ENCODE results near the gene RGR. TPM values are rescaled to one million over a fixed set of nuclear protein-coding genes. Genes with fewer than 3 reads are reported as not detected.

Gene RGR
- total RNA-seq, 1 experiment from 2014 or later = not detected

- no peak for TF ChIP-seq CTCF (conservative IDR thresholded peaks at IDR 0.05; ENCODE audit: low read depth, low read length)
- TF ChIP-seq EZH2 (IDR thresholded peaks at IDR 0.05; ENCODE audit: low read length, unreplicated experiment) = no peak
- TF ChIP-seq EZH2phosphoT487 (IDR thresholded peaks at IDR 0.05; ENCODE audit: borderline replicate concordance, low read length) = no peak
- Histone ChIP-seq H4K20me1 (ENCODE audit: low read length) (no peaks in the 10 kb centered on the region), H3K9me3 (ENCODE audit: low read length) (no peaks in the 10 kb centered on the region), H3K4me3 (ENCODE audit: low read length) (no peak overlapping the region), H3K79me2 (ENCODE audit: low read length) (no peaks in the 10 kb centered on the region), H3K27ac (ENCODE audit: low read length) (no peak overlapping the region), H3K9me2 (replicated peaks; ENCODE audit: low read length) (no peaks in the 10 kb centered on the region), H3K4me2 (ENCODE audit: low read length) (no peak overlapping the region), H3F3A (ENCODE audit: low read length, unreplicated experiment) (no peaks in the 10 kb centered on the region), H2AFZ (ENCODE audit: low read length) (no peak overlapping the region), H3K9ac (ENCODE audit: low read length) (no peak overlapping the region), H3K4me1 (ENCODE audit: insufficient read depth, low read length) (no peaks in the 10 kb centered on the region), H3K36me3 (ENCODE audit: low read depth, low read length) (no peaks in the 10 kb centered on the region), H3K27me3 (ENCODE audit: low read length) (peaks cover 17% of the 10 kb centered on the region)
- CTCF ChIA-PET = no interaction called here
- DNase-seq (no peak), ATAC-seq (no peak)
- intact Hi-C loops (cut with micrococcal nuclease) = no loop called here
- no TSS peak for BruUV-seq (replicated peaks)
- POLR2A ChIA-PET (ENCODE audit: unreplicated experiment) = no interaction called here
Measured at GRCh38 chr10:84237199-84238051, 7.4 kb upstream of the RGR start.

- Histone ChIP-seq H3K79me2 (ENCODE audit: low read length) (no peaks in the 10 kb centered on the region), H3K4me3 (ENCODE audit: low read length) (no peak overlapping the region), H3K36me3 (ENCODE audit: low read depth, low read length) (no peaks in the 10 kb centered on the region), H3K9me3 (ENCODE audit: low read length) (no peaks in the 10 kb centered on the region), H4K20me1 (ENCODE audit: low read length) (no peaks in the 10 kb centered on the region), H3K9me2 (replicated peaks; ENCODE audit: low read length) (no peaks in the 10 kb centered on the region), H3K4me2 (ENCODE audit: low read length) (no peak overlapping the region), H3K9ac (ENCODE audit: low read length) (no peak overlapping the region), H3K4me1 (ENCODE audit: insufficient read depth, low read length) (no peaks in the 10 kb centered on the region), H3F3A (ENCODE audit: low read length, unreplicated experiment) (no peaks in the 10 kb centered on the region), H3K27ac (ENCODE audit: low read length) (no peak overlapping the region), H3K27me3 (ENCODE audit: low read length) (peaks cover 14% of the 10 kb centered on the region), H2AFZ (ENCODE audit: low read length) (no peak overlapping the region)
- ATAC-seq (peak; percentile 65), DNase-seq (peak; percentile 32)
- intact Hi-C loops (cut with micrococcal nuclease) = no loop called here
- CTCF ChIA-PET = no interaction called here
- TF ChIP-seq EZH2phosphoT487 (IDR thresholded peaks at IDR 0.05; ENCODE audit: borderline replicate concordance, low read length) (no peak), CTCF (conservative IDR thresholded peaks at IDR 0.05; ENCODE audit: low read depth, low read length) (no peak), EZH2 (IDR thresholded peaks at IDR 0.05; ENCODE audit: low read length, unreplicated experiment) (no peak)
- BruUV-seq (replicated peaks) = no TSS peak
- POLR2A ChIA-PET (ENCODE audit: unreplicated experiment) = interaction anchor here (0.6 kb wide), 1 partner anchor 16 kb away, joined by 3 read pairs; no protein-coding TSS in a partner anchor
Measured at GRCh38 chr10:84238909-84239308, 5.9 kb upstream of the RGR start.

- TF ChIP-seq EZH2phosphoT487 (IDR thresholded peaks at IDR 0.05; ENCODE audit: borderline replicate concordance, low read length) (no peak), EZH2 (IDR thresholded peaks at IDR 0.05; ENCODE audit: low read length, unreplicated experiment) (no peak), CTCF (conservative IDR thresholded peaks at IDR 0.05; ENCODE audit: low read depth, low read length) (no peak)
- BruUV-seq (replicated peaks) = no TSS peak
- ATAC-seq (no peak), DNase-seq (no peak)
- no peaks in the 10 kb centered on the region for H3K9me3 ChIP-seq (ENCODE audit: low read length)
- H4K20me1 ChIP-seq (ENCODE audit: low read length) = no peaks in the 10 kb centered on the region
- POLR2A ChIA-PET (ENCODE audit: unreplicated experiment) = no interaction called here
- peaks cover 7% of the 10 kb centered on the region; the same call in 1 of the 2 replicates for H3K27me3 ChIP-seq (ENCODE audit: low read length)
- H3K27ac ChIP-seq (ENCODE audit: low read length) = no peak within 1 kb of the TSS
- no peaks in the 10 kb centered on the region for H3K4me1 ChIP-seq (ENCODE audit: insufficient read depth, low read length)
- H3K79me2 ChIP-seq (ENCODE audit: low read length) = no peaks in the 10 kb centered on the region
- H3K4me2 ChIP-seq (ENCODE audit: low read length) = no peak within 1 kb of the TSS
- CTCF ChIA-PET = no interaction called here
- no peaks in the 10 kb centered on the region for H3F3A ChIP-seq (ENCODE audit: low read length, unreplicated experiment)
- H3K9me2 ChIP-seq (replicated peaks; ENCODE audit: low read length) = no peaks in the 10 kb centered on the region
- no peak within 1 kb of the TSS for H3K4me3 ChIP-seq (ENCODE audit: low read length)
- no peak within 1 kb of the TSS for H3K9ac ChIP-seq (ENCODE audit: low read length)
- intact Hi-C loops (cut with micrococcal nuclease) = no loop called here
- H3K36me3 ChIP-seq (ENCODE audit: low read depth, low read length) = no peaks in the 10 kb centered on the region
- H2AFZ ChIP-seq (ENCODE audit: low read length) = no peak within 1 kb of the TSS
Measured at GRCh38 chr10:84241185-84241790, 3.6 kb upstream of the RGR start, which contains the start of gene LRIT1. TSS of gene LRIT1 (minus strand) at chr10:84241546. CDS start at chr10:84241439, 107 bp downstream.

Measured in PC-3 (cell line).